SH-SY5Y (cell line): ENCODE measurements around the gene SAG.

Source experiments
- GATA2 ChIP-seq: IDR thresholded peaks from 2 replicates; pipeline ENCODE4 v1.6.1; 2011; ENCODE audit warnings: mild to moderate bottlenecking, low read depth, low read length
- GATA3 ChIP-seq: IDR thresholded peaks from 2 replicates; pipeline ENCODE4 v1.6.1; 2011; ENCODE audit warnings: low read depth, mild to moderate bottlenecking, low read length, moderate library complexity

DNA sequence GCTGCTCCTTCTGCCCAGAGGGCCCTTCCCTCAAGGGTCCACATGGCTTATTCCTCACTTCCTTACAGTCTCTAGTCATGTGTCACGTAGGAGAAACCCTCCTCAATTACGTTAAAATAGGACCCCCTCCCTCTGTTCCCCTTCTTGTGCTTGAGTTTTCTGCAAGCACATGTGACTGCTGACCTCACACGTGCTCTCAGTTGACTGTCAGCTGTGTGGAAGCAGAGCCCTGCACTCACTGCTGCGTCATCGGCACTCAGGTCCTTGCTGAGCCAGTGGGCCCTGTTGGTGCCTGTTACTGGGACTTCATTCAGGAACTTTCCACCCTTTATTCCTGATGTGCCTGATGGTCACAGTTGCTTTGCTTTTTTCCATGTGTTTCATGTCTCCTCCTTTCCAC is 45.1 kb upstream of the SAG start:
- TF ChIP-seq GATA3 (no peak), GATA2 (no peak)
